ENCODE measurements around the gene FUCA2. TPM values are rescaled to one million over a fixed set of nuclear protein-coding genes. Genes with fewer than 3 reads are reported as not detected.

Gene FUCA2
- total RNA-seq, 1 experiment from 2014 or later: 15.3 TPM

GRCh38 chr6:143540192-143540591, 28.7 kb upstream of the FUCA2 start:
- ChIA-PET CTCF (no interaction called here), POLR2A (ENCODE audit: low non-redundant PET) (no interaction called here)

GRCh38 chr6:143539734-143540133, 28.2 kb upstream of the FUCA2 start:
- ChIA-PET POLR2A (ENCODE audit: low non-redundant PET) (no interaction called here), CTCF (no interaction called here)
- no peaks in the 10 kb centered on the region for H3K36me3 ChIP-seq (ENCODE audit: insufficient read depth, low read length, poor library complexity, severe bottlenecking)
- TF ChIP-seq CTCF (conservative IDR thresholded peaks at IDR 0.05; ENCODE audit: low read depth, low read length) (no peak), EZH2 (IDR thresholded peaks at IDR 0.05; ENCODE audit: borderline replicate concordance, low read depth, low read length, poor library complexity, severe bottlenecking) (no peak)
- no peak for DNase-seq (ENCODE audit: low spot score)
- H3K4me3 ChIP-seq (ENCODE audit: low read depth, low read length, poor library complexity, severe bottlenecking): no peak overlapping the region
- peaks cover 14% of the 10 kb centered on the region for H3K27me3 ChIP-seq (replicated peaks; ENCODE audit: insufficient read depth, low read depth, low read length, poor library complexity)
- intact Hi-C loops (cut with micrococcal nuclease; ENCODE audit: unreplicated experiment): loop anchor here (10.0 kb wide), 1 partner anchor 845 kb away; no protein-coding TSS in a partner anchor
- no peak overlapping the region for H3K27ac ChIP-seq (ENCODE audit: low read depth, low read length, poor library complexity, severe bottlenecking)
- BruUV-seq (replicated peaks): no TSS peak
- no peaks in the 10 kb centered on the region for H3K4me1 ChIP-seq (ENCODE audit: insufficient read depth, low read length, poor library complexity, severe bottlenecking)
- no peaks in the 10 kb centered on the region for H3K9me3 ChIP-seq (ENCODE audit: low read depth, low read length, poor library complexity, severe bottlenecking)

More at GRCh38 chr6:143540192-143540591, 28.7 kb upstream of the FUCA2 start:
- H3K9me3 ChIP-seq (ENCODE audit: low read depth, low read length, poor library complexity, severe bottlenecking): no peaks in the 10 kb centered on the region
- no peak overlapping the region for H3K27ac ChIP-seq (ENCODE audit: low read depth, low read length, poor library complexity, severe bottlenecking)
- DNase-seq (ENCODE audit: low spot score): no peak
- no peaks in the 10 kb centered on the region for H3K36me3 ChIP-seq (ENCODE audit: insufficient read depth, low read length, poor library complexity, severe bottlenecking)
- H3K27me3 ChIP-seq (replicated peaks; ENCODE audit: insufficient read depth, low read depth, low read length, poor library complexity): peaks cover 14% of the 10 kb centered on the region
- H3K4me1 ChIP-seq (ENCODE audit: insufficient read depth, low read length, poor library complexity, severe bottlenecking): no peaks in the 10 kb centered on the region
- H3K4me3 ChIP-seq (ENCODE audit: low read depth, low read length, poor library complexity, severe bottlenecking): no peak overlapping the region
- no peak for TF ChIP-seq CTCF (conservative IDR thresholded peaks at IDR 0.05; ENCODE audit: low read depth, low read length)
- TF ChIP-seq EZH2 (IDR thresholded peaks at IDR 0.05; ENCODE audit: borderline replicate concordance, low read depth, low read length, poor library complexity, severe bottlenecking): no peak
- no TSS peak for BruUV-seq (replicated peaks)
- intact Hi-C loops (cut with micrococcal nuclease; ENCODE audit: unreplicated experiment): no loop called here

- no peaks in the 10 kb centered on the region for H3K4me1 ChIP-seq (ENCODE audit: insufficient read depth, low read length, poor library complexity, severe bottlenecking)
- no peak overlapping the region for H3K27ac ChIP-seq (ENCODE audit: low read depth, low read length, poor library complexity, severe bottlenecking)
- H3K27me3 ChIP-seq (replicated peaks; ENCODE audit: insufficient read depth, low read depth, low read length, poor library complexity): peaks cover 14% of the 10 kb centered on the region
- intact Hi-C loops (cut with micrococcal nuclease; ENCODE audit: unreplicated experiment): loop anchor here (10.0 kb wide), 1 partner anchor 844 kb away; no protein-coding TSS in a partner anchor
- no peak overlapping the region for H3K4me3 ChIP-seq (ENCODE audit: low read depth, low read length, poor library complexity, severe bottlenecking)
- TF ChIP-seq CTCF (conservative IDR thresholded peaks at IDR 0.05; ENCODE audit: low read depth, low read length) (no peak), EZH2 (IDR thresholded peaks at IDR 0.05; ENCODE audit: borderline replicate concordance, low read depth, low read length, poor library complexity, severe bottlenecking) (no peak)
- CTCF ChIA-PET: no interaction called here
- POLR2A ChIA-PET (ENCODE audit: low non-redundant PET): no interaction called here
- DNase-seq (ENCODE audit: low spot score): no peak
- H3K9me3 ChIP-seq (ENCODE audit: low read depth, low read length, poor library complexity, severe bottlenecking): no peaks in the 10 kb centered on the region
- no TSS peak for BruUV-seq (replicated peaks)
- no peaks in the 10 kb centered on the region for H3K36me3 ChIP-seq (ENCODE audit: insufficient read depth, low read length, poor library complexity, severe bottlenecking)
Measured at GRCh38 chr6:143539106-143539505, 27.6 kb upstream of the FUCA2 start.
